Breast epithelium (tissue), 4 donors: ENCODE results near the gene MYBPHL. TPM values are rescaled to one million over a fixed set of nuclear protein-coding genes. Genes with fewer than 3 reads are reported as not detected.

Experiments used
- DNase-seq, 2 donors: peaks; one replicate each; pipeline ENCODE4 v3.0.0-alpha.2; 2019; ENCODE audit warnings: low spot score in 2 of 2
- H3K27ac ChIP-seq, 2 donors: fragments of 200-600 bp; sonication (generic) in 1 of 2; one replicate each; pipeline ENCODE4 v1.5.1; 2016 to 2019; ENCODE audit warnings: mild to moderate bottlenecking in 1 of 2
- H3K27me3 ChIP-seq, 2 donors: fragments of 200-600 bp; sonication (generic) in 1 of 2; one replicate each; pipeline versions ENCODE4 v1.5.1 to v1.6.0; 2017 to 2019; ENCODE audit warnings: control low read depth in 1 of 2, mild to moderate bottlenecking in 1 of 2
- H3K36me3 ChIP-seq: fragments of 200-600 bp; one replicate; pipeline ENCODE4 v1.5.1; 2019
- H3K4me1 ChIP-seq, 2 donors: fragments of 200-600 bp; sonication (generic); one replicate each; pipeline ENCODE4 v1.5.1; 2016 to 2019; ENCODE audit warnings: control low read depth in 1 of 2
- H3K4me3 ChIP-seq, 3 donors: fragments of 200-600 bp; sonication (generic); 1 replicate in 2 of 3; 2 replicates in 1 of 3; pipeline ENCODE4 v1.5.1; 2016 to 2019; ENCODE audit warnings: mild to moderate bottlenecking in 3 of 3, moderate library complexity in 2 of 3
- H3K9me3 ChIP-seq, 2 donors: fragments of 200-600 bp; sonication (generic) in 1 of 2; one replicate each; pipeline ENCODE4 v1.5.1; 2016 to 2019; ENCODE audit warnings: control low read depth in 1 of 2
- CTCF ChIP-seq, 3 donors: fragments of 450-650 bp; IDR thresholded peaks; one replicate each; pipeline ENCODE4 v1.5.1; 2016 to 2017; ENCODE audit warnings: antibody characterized with exemption in 3 of 3, mild to moderate bottlenecking in 3 of 3, moderate library complexity in 3 of 3
- POLR2A ChIP-seq: fragments of 450-650 bp; IDR thresholded peaks from one replicate; pipeline ENCODE4 v1.6.1; 2016; ENCODE audit warnings: antibody characterized with exemption, mild to moderate bottlenecking, moderate library complexity
- POLR2AphosphoS5 ChIP-seq, 3 donors: sonication (generic); formaldehyde crosslinking; IDR thresholded peaks; one replicate each; pipeline ENCODE4 v1.6.1; 2017; ENCODE audit warnings: antibody characterized with exemption in 3 of 3
- intact Hi-C: fragments of 100-400 bp; cut with DNase I; formaldehyde crosslinking; loops from one replicate; pipeline ENCODE4 v1.15.1; 2023; ENCODE audit warnings: low total_unique reads
- total RNA-seq, 3 donors: library from RNA; depleted of rRNA; stranded (reverse); fragments of >200 nt; gene quantifications; one replicate each; pipeline ENCODE4 v1.1.0, GENCODE V29; 2016

Gene MYBPHL
- total RNA-seq, 3 donors from 2014 or later: not detected

GRCh38 chr1:109255097-109255651 lies 51.6 kb downstream of the MYBPHL start:
- intact Hi-C loops: no loop called here
- Histone ChIP-seq H3K9me3 (no peaks in the 10 kb centered on the region), H3K27ac (peak overlapping the region; percentile 93 to 97), H3K36me3 (no peaks in the 10 kb centered on the region), H3K4me1 (peaks cover 6 to 9% of the 10 kb centered on the region in 2 donors), H3K27me3 (no peaks in the 10 kb centered on the region), H3K4me3 (peak overlapping the region in 2 of 3 donors; percentile 22 to 59)
- TF ChIP-seq CTCF (IDR thresholded peaks at IDR 0.05) (no peak), POLR2AphosphoS5 (IDR thresholded peaks at IDR 0.05) (no peak), POLR2A (no peak)
- DNase-seq: no peak

GRCh38 chr1:109254621-109255096 lies 52.2 kb downstream of the MYBPHL start:
- no peak for DNase-seq
- Histone ChIP-seq H3K4me3 (peak overlapping the region in 2 of 3 donors; percentile 22 to 59), H3K9me3 (no peaks in the 10 kb centered on the region), H3K27ac (peak overlapping the region; percentile 93 to 97), H3K4me1 (peaks cover 6 to 9% of the 10 kb centered on the region in 2 donors), H3K36me3 (no peaks in the 10 kb centered on the region), H3K27me3 (no peaks in the 10 kb centered on the region)
- intact Hi-C loops: no loop called here
- no peak for TF ChIP-seq POLR2A
- no peak for TF ChIP-seq CTCF (IDR thresholded peaks at IDR 0.05)
- TF ChIP-seq POLR2AphosphoS5 (IDR thresholded peaks at IDR 0.05): no peak

- intact Hi-C loops: no loop called here
- no peak for TF ChIP-seq POLR2A
- TF ChIP-seq CTCF (IDR thresholded peaks at IDR 0.05): no peak
- no peak for TF ChIP-seq POLR2AphosphoS5 (IDR thresholded peaks at IDR 0.05)
- no peaks in the 10 kb centered on the region for H3K36me3 ChIP-seq
- H3K4me3 ChIP-seq: peak overlapping the region in 2 of 3 donors; percentile 30 to 59
- H3K27me3 ChIP-seq: no peaks in the 10 kb centered on the region
- H3K9me3 ChIP-seq: no peaks in the 10 kb centered on the region
- no peak for DNase-seq
- H3K27ac ChIP-seq: peak overlapping the region; percentile 93 to 97
- peaks cover 6 to 9% of the 10 kb centered on the region in 2 donors for H3K4me1 ChIP-seq
These were observed 52.8 kb downstream of the MYBPHL start for GRCh38 chr1:109253803-109254620.

- peak overlapping the region; percentile 93 to 97 for H3K27ac ChIP-seq
- DNase-seq: peak; percentile 77 to 88
- intact Hi-C loops: no loop called here
These were observed 53.7 kb downstream of the MYBPHL start for GRCh38 chr1:109252893-109253802.

More at GRCh38 chr1:109252893-109253802, 53.7 kb downstream of the MYBPHL start:
- no peaks in the 10 kb centered on the region for H3K36me3 ChIP-seq
- no peaks in the 10 kb centered on the region for H3K27me3 ChIP-seq
- no peaks in the 10 kb centered on the region for H3K9me3 ChIP-seq
- H3K4me1 ChIP-seq: peaks cover 6 to 9% of the 10 kb centered on the region in 2 donors
- H3K4me3 ChIP-seq: peak overlapping the region in 2 of 3 donors; percentile 30 to 59
- TF ChIP-seq POLR2AphosphoS5 (IDR thresholded peaks at IDR 0.05): no peak
- TF ChIP-seq POLR2A: no peak
- peak in 1 of 3 donors; percentile 21 for TF ChIP-seq CTCF (IDR thresholded peaks at IDR 0.05)
